ENCODE measurements around the gene NAP1L4.

- no peak for TF ChIP-seq YY1 (IDR thresholded peaks at IDR 0.05; ENCODE audit: insufficient read depth, insufficient read length)
- no peak for TF ChIP-seq SUZ12 (IDR thresholded peaks at IDR 0.05; ENCODE audit: extremely low read depth, insufficient read depth, insufficient read length)
- TF ChIP-seq ZNF274 (IDR thresholded peaks at IDR 0.05; ENCODE audit: low read depth, low read length), result no peak
Observed at GRCh38 chr11:2922655-2923054, 69.5 kb downstream of the NAP1L4 start.
